ENCODE data around the gene CELSR3. TPM values are rescaled to one million over a fixed set of nuclear protein-coding genes. Genes with fewer than 3 reads are reported as not detected.
A peak's percentile ranks its signal among the peaks of the same experiment; 100 is the strongest.

Gene CELSR3
- total RNA-seq, 6 donors from 2014 or later = 0.76 to 10.5 (median 1.5) TPM

- ATAC-seq (ENCODE audit: low FRiP score in 2 of 2) (no peak), DNase-seq (no peak)
- 93 to 94% methylated on average over 8 to 11 of the region's 12 CpGs for WGBS, 2 donors
- H3K9me3 ChIP-seq = no peaks in the 10 kb centered on the region
- H3K27me3 ChIP-seq = peaks cover 0 to 3% (median 0%) of the 10 kb centered on the region in 4 donors
- H3K36me3 ChIP-seq = no peaks in the 10 kb centered on the region
- no peak overlapping the region for H3K27ac ChIP-seq
- H3K4me1 ChIP-seq = peaks cover 7 to 21% (median 16%) of the 10 kb centered on the region in 4 donors
- TF ChIP-seq POLR2AphosphoS5 (IDR thresholded peaks at IDR 0.05) = no peak
- H3K4me3 ChIP-seq = no peak overlapping the region
Measured at GRCh38 chr3:48655063-48655462, 7.6 kb downstream of the CELSR3 start.

GRCh38 chr3:48652923-48653715 lies 9.6 kb downstream of the CELSR3 start:
- 93% methylated on average over 9 to 12 of the region's 15 CpGs for WGBS, 2 donors
- Histone ChIP-seq H3K27ac (no peak overlapping the region), H3K4me3 (no peak overlapping the region), H3K36me3 (no peaks in the 10 kb centered on the region), H3K4me1 (peaks cover 7 to 21% (median 16%) of the 10 kb centered on the region in 4 donors), H3K9me3 (no peaks in the 10 kb centered on the region), H3K27me3 (no peaks in the 10 kb centered on the region)
- ATAC-seq (ENCODE audit: low FRiP score in 2 of 2) (no peak), DNase-seq (no peak)
- no peak for TF ChIP-seq CTCF (IDR thresholded peaks at IDR 0.05)

GRCh38 chr3:48651771-48652170 lies 10.9 kb downstream of the CELSR3 start:
- ATAC-seq (ENCODE audit: low FRiP score in 2 of 2) (no peak), DNase-seq (peak in 1 of 2 donors; percentile 60)
- H3K4me1 ChIP-seq = peaks cover 7 to 16% (median 14%) of the 10 kb centered on the region in 4 donors
- no peaks in the 10 kb centered on the region for H3K36me3 ChIP-seq
- H3K9me3 ChIP-seq = no peaks in the 10 kb centered on the region
- no peak overlapping the region for H3K4me3 ChIP-seq
- H3K27me3 ChIP-seq = no peaks in the 10 kb centered on the region
- no peak for TF ChIP-seq CTCF (IDR thresholded peaks at IDR 0.05)
- no peak for TF ChIP-seq EP300 (IDR thresholded peaks at IDR 0.05)
- TF ChIP-seq POLR2A (IDR thresholded peaks at IDR 0.05) = no peak
- H3K27ac ChIP-seq = no peak overlapping the region
- 56 to 84% methylated on average over 1 to 11 of the region's 11 CpGs for WGBS, 2 donors

DNA sequence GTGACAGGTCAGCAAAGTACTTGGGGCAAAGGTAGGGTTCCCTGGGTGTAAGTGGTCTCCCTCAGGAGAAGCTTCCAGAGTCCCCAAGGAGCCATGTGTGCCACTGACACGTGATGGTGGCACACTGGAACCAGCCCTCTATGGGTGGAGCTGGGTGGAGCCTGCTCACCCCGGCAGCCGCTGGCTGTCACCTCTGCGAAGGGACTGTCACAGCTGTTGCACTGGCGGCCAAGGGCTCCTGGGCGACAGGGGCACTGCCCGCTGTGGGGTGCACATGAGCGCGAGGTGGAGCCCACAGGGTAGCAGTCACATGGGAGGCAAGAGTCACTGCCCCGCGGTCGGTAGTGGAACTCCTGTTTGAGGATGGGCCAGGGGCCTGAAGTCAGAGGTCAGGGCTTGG lies 12.0 kb downstream of the CELSR3 start:
- H3K36me3 ChIP-seq = no peaks in the 10 kb centered on the region
- DNase-seq = peak in 1 of 2 donors; percentile 69
- no peak for TF ChIP-seq CTCF (IDR thresholded peaks at IDR 0.05)
- no peak for TF ChIP-seq POLR2A (IDR thresholded peaks at IDR 0.05)
- TF ChIP-seq POLR2AphosphoS5 (IDR thresholded peaks at IDR 0.05) = no peak
- TF ChIP-seq EP300 (IDR thresholded peaks at IDR 0.05) = no peak
- H3K4me1 ChIP-seq = peaks cover 5% of the 10 kb centered on the region in 4 donors
- no peaks in the 10 kb centered on the region for H3K27me3 ChIP-seq
- WGBS, 2 donors = 85 to 88% methylated on average over 3 to 12 of the region's 12 CpGs
- no peak for ATAC-seq (ENCODE audit: low FRiP score in 2 of 2)
- H3K4me3 ChIP-seq = no peak overlapping the region
- H3K9me3 ChIP-seq = no peaks in the 10 kb centered on the region
- no peak overlapping the region for H3K27ac ChIP-seq

DNA sequence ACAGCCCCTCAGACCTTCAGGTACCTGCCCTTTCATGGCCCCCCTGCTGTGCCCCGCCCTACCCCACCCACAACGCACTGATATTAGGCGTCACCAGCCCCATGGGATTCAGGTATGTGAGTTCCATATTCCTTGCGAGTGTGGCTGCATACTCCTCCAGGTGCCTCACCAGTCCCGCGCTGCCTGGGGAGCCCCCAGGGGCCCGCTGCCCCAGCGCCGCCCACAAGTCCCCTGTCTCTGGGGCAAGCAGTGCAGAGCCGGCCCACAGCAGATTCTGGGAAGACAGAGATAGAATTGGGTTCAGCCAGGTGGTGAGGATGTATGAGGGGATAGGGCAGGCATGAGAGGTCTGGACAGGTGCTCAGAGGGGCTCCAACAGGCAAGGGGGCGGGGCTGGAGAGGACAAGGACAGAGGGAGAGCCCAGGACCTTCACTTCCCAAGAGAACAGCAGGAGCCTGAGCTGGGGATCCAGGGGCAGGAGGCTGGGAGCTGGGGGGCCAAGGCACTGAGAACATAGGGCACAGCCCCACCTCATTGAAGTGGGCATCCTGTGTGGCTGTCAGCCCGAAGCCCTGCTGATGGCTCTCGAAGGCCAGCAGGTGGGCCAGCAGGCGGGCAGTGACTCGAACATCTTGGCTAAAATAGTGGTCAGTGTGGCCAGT lies 14.4 kb downstream of the CELSR3 start:
- no peaks in the 10 kb centered on the region for H3K4me1 ChIP-seq
- ATAC-seq (ENCODE audit: low FRiP score in 2 of 2) = no peak
- H3K9me3 ChIP-seq = no peaks in the 10 kb centered on the region
- no peak overlapping the region for H3K27ac ChIP-seq
- no peak for TF ChIP-seq CTCF (IDR thresholded peaks at IDR 0.05)
- TF ChIP-seq POLR2AphosphoS5 (IDR thresholded peaks at IDR 0.05) = no peak
- no peak for TF ChIP-seq POLR2A (IDR thresholded peaks at IDR 0.05)
- TF ChIP-seq EP300 (IDR thresholded peaks at IDR 0.05) = no peak
- no peak overlapping the region for H3K4me3 ChIP-seq
- H3K27me3 ChIP-seq = no peaks in the 10 kb centered on the region
- WGBS, 2 donors = 91 to 93% methylated on average over 11 to 13 of the region's 15 CpGs
- no peaks in the 10 kb centered on the region for H3K36me3 ChIP-seq
- peak in 1 of 2 donors; percentile 77 for DNase-seq
